Tibial artery (tissue), 4 donors: ENCODE data around the gene MEG3.

Experiments used
- DNase-seq, 2 donors: peaks; one replicate each; pipeline ENCODE4 v3.0.0-alpha.2; 2019
- H3K27ac ChIP-seq, 2 donors: fragments of 200-600 bp; sonication (generic) in 1 of 2; 1 replicate in 1 of 2; 2 replicates in 1 of 2; pipeline ENCODE4 v1.5.1; 2018 to 2019; ENCODE audit warnings: mild to moderate bottlenecking in 1 of 2
- H3K27me3 ChIP-seq, 2 donors: fragments of 200-600 bp; sonication (generic) in 1 of 2; one replicate each; pipeline versions ENCODE4 v1.5.1 to v1.6.0; 2016 to 2019
- H3K36me3 ChIP-seq, 3 donors: fragments of 200-600 bp; sonication (generic) in 2 of 3; one replicate each; pipeline ENCODE4 v1.5.1; 2016 to 2019; ENCODE audit warnings: mild to moderate bottlenecking in 2 of 3
- H3K4me1 ChIP-seq, 4 donors: fragments of 200-600 bp; sonication (generic) in 2 of 4; 1 replicate in 3 of 4; 2 replicates in 1 of 4; pipeline ENCODE4 v1.5.1; 2016 to 2019
- H3K4me3 ChIP-seq, 2 donors: fragments of 200-600 bp; sonication (generic) in 1 of 2; 1 replicate in 1 of 2; 2 replicates in 1 of 2; pipeline ENCODE4 v1.5.1; 2018 to 2019; ENCODE audit warnings: mild to moderate bottlenecking in 2 of 2
- H3K9me3 ChIP-seq, 3 donors: fragments of 200-600 bp; sonication (generic) in 1 of 3; one replicate each; pipeline ENCODE4 v1.5.1; 2016 to 2019
- CTCF ChIP-seq, 2 experiments: fragments of 200-600 bp in 1 of 2; fragments of 450-650 bp in 1 of 2; IDR thresholded peaks; one replicate each; pipeline ENCODE4 v1.5.1; 2017 to 2019; ENCODE audit warnings: antibody characterized with exemption in 2 of 2, mild to moderate bottlenecking in 1 of 2, moderate library complexity in 1 of 2
- intact Hi-C: fragments of 100-400 bp; cut with DNase I; formaldehyde crosslinking; loops from one replicate; pipeline ENCODE4 v1.15.0; 2023; ENCODE audit warnings: low total_unique reads

MEG3 gene

GRCh38 chr14:100837805-100838350 is 12.0 kb downstream of the MEG3 start:
- Histone ChIP-seq H3K36me3 (no peaks in the 10 kb centered on the region), H3K9me3 (no peaks in the 10 kb centered on the region)
- intact Hi-C loops = no loop called here

GRCh38 chr14:100838493-100839314 is 12.8 kb downstream of the MEG3 start:
- peak in 1 of 2 donors; percentile 63 for DNase-seq
- intact Hi-C loops = no loop called here

More at GRCh38 chr14:100837805-100838350, 12.0 kb downstream of the MEG3 start:
- H3K4me3 ChIP-seq = no peak overlapping the region
- peaks cover 0 to 22% of the 10 kb centered on the region in 2 donors for H3K27me3 ChIP-seq
- H3K27ac ChIP-seq = no peak overlapping the region
- DNase-seq = no peak
- H3K4me1 ChIP-seq = no peaks in the 10 kb centered on the region
- TF ChIP-seq CTCF (IDR thresholded peaks at IDR 0.05) = no peak

GRCh38 chr14:100839315-100839585 is 13.3 kb downstream of the MEG3 start:
- Histone ChIP-seq H3K4me1 (no peaks in the 10 kb centered on the region), H3K27me3 (peaks cover 0 to 22% of the 10 kb centered on the region in 2 donors), H3K9me3 (no peaks in the 10 kb centered on the region), H3K27ac (no peak overlapping the region), H3K36me3 (no peaks in the 10 kb centered on the region), H3K4me3 (no peak overlapping the region)
- TF ChIP-seq CTCF (IDR thresholded peaks at IDR 0.05) = no peak
- DNase-seq = no peak
- intact Hi-C loops = no loop called here

More at GRCh38 chr14:100838493-100839314, 12.8 kb downstream of the MEG3 start:
- H3K4me1 ChIP-seq = no peaks in the 10 kb centered on the region
- no peak overlapping the region for H3K27ac ChIP-seq
- no peaks in the 10 kb centered on the region for H3K36me3 ChIP-seq
- H3K9me3 ChIP-seq = no peaks in the 10 kb centered on the region
- peaks cover 0 to 22% of the 10 kb centered on the region in 2 donors for H3K27me3 ChIP-seq
- H3K4me3 ChIP-seq = no peak overlapping the region
- no peak for TF ChIP-seq CTCF (IDR thresholded peaks at IDR 0.05)

GRCh38 chr14:100839681-100840111 is 13.8 kb downstream of the MEG3 start:
- Histone ChIP-seq H3K36me3 (no peaks in the 10 kb centered on the region), H3K4me3 (no peak overlapping the region), H3K4me1 (no peaks in the 10 kb centered on the region), H3K27ac (no peak overlapping the region), H3K9me3 (no peaks in the 10 kb centered on the region), H3K27me3 (peaks cover 0 to 22% of the 10 kb centered on the region in 2 donors)
- intact Hi-C loops = no loop called here
- DNase-seq = peak in 1 of 2 donors; percentile 58
- TF ChIP-seq CTCF (IDR thresholded peaks at IDR 0.05) = no peak

GRCh38 chr14:100840286-100841065 is 14.6 kb downstream of the MEG3 start:
- TF ChIP-seq CTCF (IDR thresholded peaks at IDR 0.05) = no peak
- peak in 1 of 2 donors; percentile 59 for DNase-seq
- Histone ChIP-seq H3K4me3 (no peak overlapping the region), H3K27me3 (peaks cover 0 to 16% of the 10 kb centered on the region in 2 donors), H3K36me3 (no peaks in the 10 kb centered on the region), H3K4me1 (no peaks in the 10 kb centered on the region), H3K27ac (no peak overlapping the region), H3K9me3 (no peaks in the 10 kb centered on the region)
- intact Hi-C loops = no loop called here
